Activated naive CD8-positive, alpha-beta T cell (primary cell): Measurements from ENCODE around the gene CYP46A1.

Experiments
- H3K27ac Mint-ChIP-seq: one replicate; pipeline ENCODE4 v1.8.0; 2021; ENCODE audit warnings: mixed read lengths
- H3K27me3 Mint-ChIP-seq: one replicate; pipeline ENCODE4 v1.8.0; 2021; ENCODE audit warnings: mixed read lengths
- H3K36me3 Mint-ChIP-seq: one replicate; pipeline ENCODE4 v1.8.0; 2021; ENCODE audit warnings: mixed read lengths
- H3K4me1 Mint-ChIP-seq: one replicate; pipeline ENCODE4 v1.8.0; 2021; ENCODE audit warnings: low read depth, mixed read lengths
- H3K4me3 Mint-ChIP-seq: one replicate; pipeline ENCODE4 v1.8.0; 2021; ENCODE audit warnings: mild to moderate bottlenecking, mixed read lengths
- H3K9me3 Mint-ChIP-seq: one replicate; pipeline ENCODE4 v1.8.0; 2021; ENCODE audit warnings: low read depth, mixed read lengths

The CYP46A1 gene

GRCh38 chr14:99664058-99664936, 19.8 kb upstream of the CYP46A1 start:
- Mint-ChIP-seq H3K4me3 (no peak overlapping the region), H3K27me3 (peaks cover 11% of the 10 kb centered on the region), H3K27ac (no peak overlapping the region), H3K9me3 (no peaks in the 10 kb centered on the region), H3K4me1 (peaks cover 4% of the 10 kb centered on the region), H3K36me3 (no peaks in the 10 kb centered on the region)

GRCh38 chr14:99664937-99665273, 19.2 kb upstream of the CYP46A1 start:
- Mint-ChIP-seq H3K27ac (no peak overlapping the region), H3K36me3 (no peaks in the 10 kb centered on the region), H3K27me3 (peaks cover 11% of the 10 kb centered on the region), H3K9me3 (no peaks in the 10 kb centered on the region), H3K4me1 (peaks cover 4% of the 10 kb centered on the region), H3K4me3 (no peak overlapping the region)

DNA sequence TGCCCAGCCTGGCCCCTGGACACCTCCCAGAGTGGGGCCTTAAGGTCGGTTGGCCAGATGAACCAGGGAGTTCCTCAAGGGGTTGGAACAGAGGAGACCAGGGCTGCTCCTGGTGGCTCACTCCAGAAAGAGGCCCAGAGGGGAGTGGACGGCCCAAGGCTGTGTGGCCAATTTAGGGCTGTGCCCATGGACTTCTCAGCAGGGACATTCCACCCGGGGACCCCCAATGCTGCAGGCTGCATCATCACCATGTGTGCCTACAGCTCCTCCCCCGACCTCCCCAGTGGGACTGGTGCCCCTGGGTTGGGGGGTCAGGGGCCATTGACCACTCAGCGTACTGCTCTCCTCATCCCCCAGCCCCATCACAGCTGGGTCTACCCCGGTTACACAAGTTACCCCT, 17.6 kb upstream of the CYP46A1 start:
- Mint-ChIP-seq H3K4me3 (no peak overlapping the region), H3K4me1 (no peaks in the 10 kb centered on the region), H3K9me3 (no peaks in the 10 kb centered on the region), H3K27me3 (peaks cover 7% of the 10 kb centered on the region), H3K36me3 (no peaks in the 10 kb centered on the region), H3K27ac (no peak overlapping the region)

DNA sequence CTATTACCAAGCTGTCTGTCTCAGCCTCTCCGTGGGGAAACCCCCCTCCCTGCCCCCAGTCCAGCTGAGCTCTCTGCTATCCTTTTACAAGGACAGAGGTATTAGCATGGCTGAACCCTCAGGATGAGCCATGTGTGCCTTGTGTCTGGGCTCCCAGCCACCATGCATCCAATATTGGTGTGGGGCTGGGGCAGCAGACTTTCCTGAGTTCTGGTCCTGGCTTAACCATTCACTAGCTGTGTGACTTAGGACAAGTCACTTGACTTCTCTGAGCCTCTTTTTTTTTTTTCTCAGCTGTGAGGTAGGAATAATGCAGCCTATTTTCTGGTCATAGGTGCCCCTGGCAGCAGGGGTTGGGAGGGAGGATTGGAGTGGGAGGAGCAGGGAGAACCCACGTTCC, 17.1 kb upstream of the CYP46A1 start:
- H3K4me1 Mint-ChIP-seq, result no peaks in the 10 kb centered on the region
- no peaks in the 10 kb centered on the region for H3K9me3 Mint-ChIP-seq
- no peak overlapping the region for H3K27ac Mint-ChIP-seq
- no peak overlapping the region for H3K4me3 Mint-ChIP-seq
- no peaks in the 10 kb centered on the region for H3K36me3 Mint-ChIP-seq
- H3K27me3 Mint-ChIP-seq, result peaks cover 7% of the 10 kb centered on the region

DNA sequence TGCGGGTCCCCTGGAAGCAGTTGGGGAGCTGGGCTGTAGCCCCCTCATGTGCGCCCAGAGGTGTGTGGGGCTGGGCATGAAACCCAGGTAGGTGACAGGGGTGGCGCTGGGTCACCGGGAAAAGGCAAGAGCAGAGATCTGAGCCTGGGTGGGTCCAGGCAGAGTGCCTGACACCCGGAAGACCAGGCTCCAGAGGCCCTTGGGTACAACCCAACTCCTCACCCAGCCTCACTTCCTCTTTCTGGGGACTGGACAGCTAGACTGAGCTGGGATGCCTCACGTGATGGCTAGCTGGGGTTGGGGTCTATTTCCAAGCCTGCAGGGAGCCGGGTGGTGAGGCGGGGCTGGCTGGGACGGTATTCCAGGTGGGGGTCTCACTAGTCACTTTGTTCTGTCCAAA, 16.3 kb upstream of the CYP46A1 start:
- no peak overlapping the region for H3K27ac Mint-ChIP-seq
- H3K4me1 Mint-ChIP-seq, result peaks cover 1% of the 10 kb centered on the region
- H3K9me3 Mint-ChIP-seq, result no peaks in the 10 kb centered on the region
- no peak overlapping the region for H3K4me3 Mint-ChIP-seq
- H3K36me3 Mint-ChIP-seq, result no peaks in the 10 kb centered on the region
- H3K27me3 Mint-ChIP-seq, result peaks cover 4% of the 10 kb centered on the region

GRCh38 chr14:99668307-99669295, 15.5 kb upstream of the CYP46A1 start:
- Mint-ChIP-seq H3K4me1 (peaks cover 1% of the 10 kb centered on the region), H3K27ac (no peak overlapping the region), H3K4me3 (no peak overlapping the region), H3K9me3 (no peaks in the 10 kb centered on the region), H3K36me3 (no peaks in the 10 kb centered on the region), H3K27me3 (peaks cover 4% of the 10 kb centered on the region)

DNA sequence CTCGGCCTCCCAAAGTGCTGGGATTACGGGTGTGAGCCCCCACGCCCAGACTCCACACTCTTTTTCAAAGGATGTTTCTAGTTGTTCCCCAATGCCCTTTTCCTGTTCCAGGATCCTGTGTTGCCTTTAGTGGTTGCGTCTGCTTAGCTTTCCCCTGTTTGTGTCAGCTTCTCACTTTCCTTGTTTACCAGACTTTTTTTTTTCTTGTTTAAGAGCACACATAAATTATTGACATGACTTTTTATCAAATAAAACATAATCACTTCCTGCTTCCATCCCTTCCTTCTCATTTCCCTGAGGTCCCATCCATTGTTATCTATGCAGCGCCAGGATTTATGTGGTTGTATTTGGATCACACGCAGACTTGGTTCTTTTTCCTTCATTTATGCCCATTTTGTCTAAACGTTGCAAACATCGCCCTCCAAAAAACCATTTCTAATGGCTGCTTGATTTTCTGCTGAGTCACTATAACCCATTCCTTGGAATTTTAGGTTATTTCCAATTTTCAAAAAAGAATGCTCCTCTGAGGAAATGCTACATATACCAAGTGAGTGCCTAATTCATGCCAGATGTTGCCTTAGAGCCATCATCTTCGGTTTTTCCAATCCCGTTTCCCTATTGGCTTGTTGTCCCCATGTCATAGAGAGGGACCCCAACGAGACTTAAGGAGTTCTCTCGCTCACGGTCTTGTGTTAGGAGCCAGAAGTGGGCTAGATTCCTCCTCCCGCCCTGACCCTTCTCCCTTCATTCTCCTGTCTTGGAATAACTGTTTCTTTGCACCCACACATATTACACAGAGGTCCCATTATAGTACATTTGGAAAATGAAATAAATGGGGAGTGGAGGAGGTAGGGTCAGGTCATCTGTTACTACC, 13.5 kb upstream of the CYP46A1 start:
- peaks cover 2% of the 10 kb centered on the region for H3K27me3 Mint-ChIP-seq
- peak overlapping the region; percentile 1 for H3K27ac Mint-ChIP-seq
- no peak overlapping the region for H3K4me3 Mint-ChIP-seq
- no peaks in the 10 kb centered on the region for H3K9me3 Mint-ChIP-seq
- no peaks in the 10 kb centered on the region for H3K36me3 Mint-ChIP-seq
- peaks cover 1% of the 10 kb centered on the region for H3K4me1 Mint-ChIP-seq

DNA sequence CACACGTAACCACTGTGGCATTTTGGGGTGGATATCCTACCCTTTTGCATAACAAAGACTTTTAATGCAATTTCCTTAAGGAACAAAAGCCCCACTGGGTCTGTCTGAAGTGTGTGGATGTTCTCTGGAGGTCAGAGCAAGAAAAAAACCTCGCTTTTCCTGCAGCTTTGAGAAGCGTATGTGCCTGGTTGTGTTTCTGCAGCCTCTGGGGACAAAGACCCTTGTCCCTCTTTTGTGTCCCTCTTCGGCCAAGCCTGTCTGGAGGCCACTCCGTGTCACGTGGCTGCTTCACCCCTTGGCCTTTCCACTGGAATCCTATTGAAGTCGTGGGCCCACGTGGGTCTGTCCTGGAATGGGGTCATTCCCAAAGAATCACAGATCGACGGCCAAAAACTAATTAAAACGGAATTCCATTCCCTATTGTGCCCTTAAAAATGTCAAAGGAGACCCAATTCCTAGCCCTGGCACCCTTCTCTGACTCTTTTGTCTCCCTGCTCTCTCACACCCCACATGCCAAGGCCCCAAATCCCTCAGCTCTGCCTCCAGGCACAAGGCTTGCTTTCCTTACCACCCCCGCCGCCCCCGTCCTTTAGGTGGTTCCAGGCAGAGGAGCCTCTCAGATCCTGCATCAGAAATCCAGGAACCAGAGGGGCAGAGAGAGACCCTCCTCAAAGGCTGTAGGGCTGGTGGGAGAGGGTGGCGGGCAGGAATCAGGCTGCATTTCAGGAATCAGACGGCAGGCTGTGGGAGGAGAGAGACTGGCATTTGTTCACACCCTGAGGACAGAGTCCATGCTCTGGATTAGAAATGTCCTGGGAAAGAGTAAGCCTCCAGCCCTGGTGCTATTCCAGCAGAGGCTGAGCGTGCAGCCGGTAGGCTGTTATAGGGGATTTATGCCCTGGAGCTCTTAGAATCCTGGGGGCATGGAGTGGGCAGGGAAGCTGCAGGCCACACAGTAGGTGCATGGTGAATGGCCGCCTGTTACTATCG, 12.6 kb upstream of the CYP46A1 start:
- Mint-ChIP-seq H3K27ac (no peak overlapping the region), H3K4me1 (peaks cover 5% of the 10 kb centered on the region), H3K27me3 (no peaks in the 10 kb centered on the region), H3K9me3 (no peaks in the 10 kb centered on the region), H3K4me3 (no peak overlapping the region), H3K36me3 (no peaks in the 10 kb centered on the region)

DNA sequence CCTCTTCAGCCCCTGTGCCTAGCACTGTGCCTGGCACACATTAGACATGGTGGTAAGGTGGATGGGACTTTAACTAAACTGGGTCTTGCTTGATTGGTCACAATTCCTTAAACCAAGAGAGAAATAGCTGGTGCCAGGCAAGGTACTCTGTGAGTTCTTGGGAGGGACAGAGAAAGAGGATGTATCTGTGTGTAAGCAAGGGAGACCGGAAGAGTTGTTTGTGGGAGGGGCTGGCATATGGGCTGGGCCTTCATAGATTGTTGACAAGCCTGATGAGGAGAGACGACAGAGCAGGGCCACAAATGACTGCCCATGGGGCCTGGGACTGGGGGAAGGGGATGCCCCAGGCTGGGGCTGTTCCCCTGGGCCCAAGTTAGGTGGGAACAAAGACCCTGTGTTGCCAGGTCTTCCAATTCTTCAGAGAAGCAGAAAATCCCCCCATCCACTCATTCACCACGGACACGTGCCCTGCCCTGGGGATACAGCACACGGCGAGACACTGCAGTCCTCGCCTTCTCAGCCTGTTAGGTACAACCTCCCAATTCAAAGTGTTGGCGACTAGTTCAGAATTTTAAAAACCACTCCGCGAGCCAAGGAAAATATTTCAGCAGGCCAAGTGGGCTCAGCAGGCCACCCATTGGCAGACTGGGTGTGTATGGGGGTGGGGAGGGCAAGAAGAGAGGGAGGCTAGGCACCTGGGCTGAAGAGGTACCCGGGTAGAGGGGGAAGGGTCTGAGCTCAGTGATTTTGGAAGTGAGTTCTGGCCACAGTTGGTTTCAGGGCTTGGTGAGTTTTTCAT, 11.4 kb upstream of the CYP46A1 start:
- no peak overlapping the region for H3K27ac Mint-ChIP-seq
- no peaks in the 10 kb centered on the region for H3K9me3 Mint-ChIP-seq
- no peaks in the 10 kb centered on the region for H3K36me3 Mint-ChIP-seq
- H3K27me3 Mint-ChIP-seq, result no peaks in the 10 kb centered on the region
- peaks cover 7% of the 10 kb centered on the region for H3K4me1 Mint-ChIP-seq
- H3K4me3 Mint-ChIP-seq, result no peak overlapping the region

GRCh38 chr14:99673305-99674063, 10.6 kb upstream of the CYP46A1 start:
- no peak overlapping the region for H3K27ac Mint-ChIP-seq
- no peaks in the 10 kb centered on the region for H3K36me3 Mint-ChIP-seq
- no peak overlapping the region for H3K4me3 Mint-ChIP-seq
- H3K9me3 Mint-ChIP-seq, result peaks cover 3% of the 10 kb centered on the region
- peaks cover 7% of the 10 kb centered on the region for H3K4me1 Mint-ChIP-seq
- H3K27me3 Mint-ChIP-seq, result no peaks in the 10 kb centered on the region

GRCh38 chr14:99674064-99674650, 9.9 kb upstream of the CYP46A1 start:
- Mint-ChIP-seq H3K36me3 (no peaks in the 10 kb centered on the region), H3K27me3 (no peaks in the 10 kb centered on the region), H3K9me3 (peaks cover 7% of the 10 kb centered on the region), H3K27ac (no peak overlapping the region), H3K4me1 (peaks cover 7% of the 10 kb centered on the region), H3K4me3 (no peak overlapping the region)

- H3K4me3 Mint-ChIP-seq, result no peak overlapping the region
Observed at GRCh38 chr14:99674776-99675381, 9.2 kb upstream of the CYP46A1 start.

More at GRCh38 chr14:99674776-99675381, 9.2 kb upstream of the CYP46A1 start:
- Mint-ChIP-seq H3K9me3 (peaks cover 7% of the 10 kb centered on the region), H3K27ac (no peak overlapping the region), H3K27me3 (no peaks in the 10 kb centered on the region), H3K4me1 (peaks cover 7% of the 10 kb centered on the region), H3K36me3 (no peaks in the 10 kb centered on the region)
